ENCODE measurements around the gene MISP. TPM values are rescaled to one million over a fixed set of nuclear protein-coding genes. Genes with fewer than 3 reads are reported as not detected.

MISP gene
- total and polyA plus RNA-seq, 2 donors (not counting 1 experiment from before 2014, with no cell fraction given) = not detected

DNA sequence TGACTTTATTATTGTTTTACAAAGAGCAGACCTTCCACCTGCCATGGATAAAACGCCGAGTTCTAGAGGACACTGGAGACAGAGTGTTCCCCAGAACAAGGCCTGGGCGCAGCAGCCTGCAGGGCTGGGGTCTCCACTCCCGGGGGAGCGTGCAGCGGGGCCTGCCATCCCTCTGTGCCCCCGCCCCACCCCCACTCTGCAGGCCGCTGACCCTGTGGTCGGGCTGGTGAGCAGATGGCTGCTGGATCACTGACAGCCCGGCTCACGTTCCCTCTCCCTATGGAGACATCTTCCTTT, 37.7 kb downstream of the MISP start:
- CTCF ChIA-PET = no interaction called here
- H3K27ac ChIP-seq (ENCODE audit: low read length in 2 of 2) = no peak overlapping the region
- H2AFZ ChIP-seq (ENCODE audit: insufficient read depth, low read depth, low read length, poor library complexity, severe bottlenecking) = no peak overlapping the region
- H3K9me3 ChIP-seq (ENCODE audit: control extremely low read depth in 1 of 3, control insufficient read depth in 2 of 3, insufficient read depth in 1 of 3, low read length in 2 of 3) = no peaks in the 10 kb centered on the region
- H3K9me3 Mint-ChIP-seq (ENCODE audit: insufficient read depth) = no peaks in the 10 kb centered on the region
- intact Hi-C loops (cut with micrococcal nuclease) = no loop called here
- H3K27me3 ChIP-seq (replicated peaks in 1 of 4; ENCODE audit: control extremely low read depth in 1 of 4, control insufficient read depth in 3 of 4, insufficient read depth in 4 of 4, low read length in 3 of 4) = no peaks in the 10 kb centered on the region
- no peak overlapping the region for H3K4me3 Mint-ChIP-seq
- peaks cover 4% of the 10 kb centered on the region for H3K27me3 Mint-ChIP-seq
- no peaks in the 10 kb centered on the region for H4K20me1 ChIP-seq (ENCODE audit: control insufficient read depth, insufficient read depth, low read length, poor library complexity, severe bottlenecking)
- H3K27ac Mint-ChIP-seq = no peak overlapping the region
- no peak overlapping the region for H3K9ac ChIP-seq (ENCODE audit: low read length)
- DNase-seq (no peak), ATAC-seq (ENCODE audit: low read depth) (no peak)
- 91% methylated on average over 10 of the region's 11 CpGs for WGBS (ENCODE audit: insufficient coverage)
- POLR2A ChIA-PET = interaction anchor here (0.6 kb wide), 1 partner anchor 117 kb away, joined by 3 read pairs; no protein-coding TSS in a partner anchor
- H3K4me3 ChIP-seq (ENCODE audit: control extremely low read depth in 1 of 5, extremely low read depth in 1 of 5, insufficient read depth in 1 of 5, low read depth in 2 of 5, low read length in 4 of 5) = no peak overlapping the region
- no peaks in the 10 kb centered on the region for H3K36me3 ChIP-seq (replicated peaks in 1 of 2; ENCODE audit: control extremely low read depth in 1 of 2, control insufficient read depth in 1 of 2, extremely low read depth in 1 of 2, insufficient read depth in 2 of 2, low read length in 1 of 2)
- no peaks in the 10 kb centered on the region for H3K79me2 ChIP-seq (ENCODE audit: control insufficient read depth, insufficient read depth, low read length)
- no peaks in the 10 kb centered on the region for H3K4me1 ChIP-seq (ENCODE audit: control insufficient read depth in 2 of 2, insufficient read depth in 2 of 2, low read length in 2 of 2)
- no peak for TF ChIP-seq EZH2 (IDR thresholded peaks at IDR 0.05; ENCODE audit: borderline replicate concordance, insufficient read depth, low read depth, low read length, poor library complexity, severe bottlenecking)
- TF ChIP-seq, protein P1, sequence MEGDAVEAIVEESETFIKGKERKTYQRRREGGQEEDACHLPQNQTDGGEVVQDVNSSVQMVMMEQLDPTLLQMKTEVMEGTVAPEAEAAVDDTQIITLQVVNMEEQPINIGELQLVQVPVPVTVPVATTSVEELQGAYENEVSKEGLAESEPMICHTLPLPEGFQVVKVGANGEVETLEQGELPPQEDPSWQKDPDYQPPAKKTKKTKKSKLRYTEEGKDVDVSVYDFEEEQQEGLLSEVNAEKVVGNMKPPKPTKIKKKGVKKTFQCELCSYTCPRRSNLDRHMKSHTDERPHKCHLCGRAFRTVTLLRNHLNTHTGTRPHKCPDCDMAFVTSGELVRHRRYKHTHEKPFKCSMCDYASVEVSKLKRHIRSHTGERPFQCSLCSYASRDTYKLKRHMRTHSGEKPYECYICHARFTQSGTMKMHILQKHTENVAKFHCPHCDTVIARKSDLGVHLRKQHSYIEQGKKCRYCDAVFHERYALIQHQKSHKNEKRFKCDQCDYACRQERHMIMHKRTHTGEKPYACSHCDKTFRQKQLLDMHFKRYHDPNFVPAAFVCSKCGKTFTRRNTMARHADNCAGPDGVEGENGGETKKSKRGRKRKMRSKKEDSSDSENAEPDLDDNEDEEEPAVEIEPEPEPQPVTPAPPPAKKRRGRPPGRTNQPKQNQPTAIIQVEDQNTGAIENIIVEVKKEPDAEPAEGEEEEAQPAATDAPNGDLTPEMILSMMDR (IDR thresholded peaks at IDR 0.05) = no peak
- no peaks in the 10 kb centered on the region for H3K4me1 Mint-ChIP-seq
- H3K4me2 ChIP-seq (replicated peaks; ENCODE audit: low read depth, low read length, poor library complexity, severe bottlenecking) = no peak overlapping the region

DNA sequence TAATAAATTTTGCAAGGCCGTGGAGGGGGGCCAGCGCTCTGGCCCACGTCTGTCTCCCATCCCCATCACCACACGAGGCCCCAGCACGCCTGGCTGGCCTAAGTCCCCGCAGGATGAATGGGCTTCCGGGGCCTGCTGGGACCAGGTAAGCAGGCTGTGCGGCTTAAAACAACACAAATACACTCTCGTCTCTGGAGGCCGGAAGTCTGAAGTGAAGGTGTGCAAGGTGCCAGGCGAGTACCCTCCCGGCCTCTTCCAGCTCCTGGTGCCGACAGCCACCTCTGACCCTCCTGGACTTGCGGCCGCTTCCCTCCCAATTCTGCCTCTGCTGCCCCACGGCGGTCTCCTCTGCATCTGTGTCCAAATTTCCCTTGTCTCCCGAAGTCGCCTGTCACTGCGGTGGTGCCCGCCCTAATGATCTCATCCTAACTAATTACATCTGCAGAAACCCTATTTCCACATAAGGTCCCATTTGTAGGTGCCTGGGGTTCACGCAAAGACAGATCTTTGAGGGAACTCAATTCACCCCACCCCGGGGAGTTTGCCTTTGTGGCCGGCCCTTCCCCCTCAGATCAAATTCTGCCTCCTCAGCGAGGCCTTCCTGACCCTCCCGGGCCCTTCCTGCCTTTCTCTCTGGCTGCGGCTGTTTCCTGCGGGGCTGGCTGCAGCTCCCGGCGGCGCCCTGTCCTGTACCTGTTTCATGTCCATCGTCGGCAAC, 38.2 kb downstream of the MISP start:
- Mint-ChIP-seq H3K9me3 (ENCODE audit: insufficient read depth) (no peaks in the 10 kb centered on the region), H3K4me1 (no peaks in the 10 kb centered on the region), H3K4me3 (no peak overlapping the region), H3K27me3 (peaks cover 4% of the 10 kb centered on the region), H3K27ac (no peak overlapping the region)
- Histone ChIP-seq H3K9me3 (ENCODE audit: control extremely low read depth in 1 of 3, control insufficient read depth in 2 of 3, insufficient read depth in 1 of 3, low read length in 2 of 3) (no peaks in the 10 kb centered on the region), H3K36me3 (replicated peaks in 1 of 2; ENCODE audit: control extremely low read depth in 1 of 2, control insufficient read depth in 1 of 2, extremely low read depth in 1 of 2, insufficient read depth in 2 of 2, low read length in 1 of 2) (no peaks in the 10 kb centered on the region), H3K27ac (ENCODE audit: low read length in 2 of 2) (no peak overlapping the region), H2AFZ (ENCODE audit: insufficient read depth, low read depth, low read length, poor library complexity, severe bottlenecking) (no peak overlapping the region), H3K79me2 (ENCODE audit: control insufficient read depth, insufficient read depth, low read length) (no peaks in the 10 kb centered on the region), H3K4me3 (ENCODE audit: control extremely low read depth in 1 of 5, extremely low read depth in 1 of 5, insufficient read depth in 1 of 5, low read depth in 2 of 5, low read length in 4 of 5) (no peak overlapping the region), H3K27me3 (replicated peaks in 1 of 4; ENCODE audit: control extremely low read depth in 1 of 4, control insufficient read depth in 3 of 4, insufficient read depth in 4 of 4, low read length in 3 of 4) (no peaks in the 10 kb centered on the region), H3K4me2 (replicated peaks; ENCODE audit: low read depth, low read length, poor library complexity, severe bottlenecking) (no peak overlapping the region), H3K4me1 (ENCODE audit: control insufficient read depth in 2 of 2, insufficient read depth in 2 of 2, low read length in 2 of 2) (no peaks in the 10 kb centered on the region), H3K9ac (ENCODE audit: low read length) (no peak overlapping the region), H4K20me1 (ENCODE audit: control insufficient read depth, insufficient read depth, low read length, poor library complexity, severe bottlenecking) (no peaks in the 10 kb centered on the region)
- TF ChIP-seq EZH2 (IDR thresholded peaks at IDR 0.05; ENCODE audit: borderline replicate concordance, insufficient read depth, low read depth, low read length, poor library complexity, severe bottlenecking) = no peak
- TF ChIP-seq, protein P1 (IDR thresholded peaks at IDR 0.05) = no peak
- ChIA-PET CTCF (no interaction called here), POLR2A (no interaction called here)
- ATAC-seq (ENCODE audit: low read depth) = no peak
- no peak for DNase-seq
- intact Hi-C loops (cut with micrococcal nuclease) = no loop called here
- WGBS (ENCODE audit: insufficient coverage) = 59% methylated on average over 33 of the region's 33 CpGs
